ENCODE measurements around the gene HCFC1R1. TPM values are rescaled to one million over a fixed set of nuclear protein-coding genes. Genes with fewer than 3 reads are reported as not detected.

Gene HCFC1R1
- total RNA-seq, 1 donor from 2014 or later: 133 TPM

DNA sequence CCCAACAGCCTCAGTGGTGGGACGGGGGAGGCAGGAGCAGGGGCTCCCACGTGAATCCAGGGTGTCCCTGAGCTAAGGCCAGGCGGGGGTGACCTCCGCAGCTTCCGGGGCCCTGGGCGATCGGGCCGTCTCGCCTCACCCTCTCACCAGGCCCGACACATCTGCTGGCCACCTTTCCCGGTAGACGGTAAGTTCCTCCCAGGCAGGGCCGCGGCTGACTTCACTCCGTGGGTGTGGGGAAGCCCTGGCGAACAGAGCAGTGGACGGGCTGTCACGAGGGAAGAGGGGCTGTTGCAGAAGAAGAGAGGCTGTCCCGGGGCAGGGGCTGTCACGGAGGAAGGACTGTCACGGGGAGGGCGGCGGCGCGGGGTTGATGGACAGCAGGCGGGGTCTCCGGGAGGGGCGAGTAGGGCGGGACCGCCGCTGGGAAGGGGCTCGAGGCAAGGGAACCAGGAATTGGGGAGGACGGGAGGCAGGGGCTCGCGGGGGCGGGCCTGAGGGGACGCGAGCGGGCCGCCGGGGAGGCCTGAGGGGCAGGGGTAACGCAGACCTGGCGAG is 44.0 kb downstream of the HCFC1R1 start:
- Mint-ChIP-seq H3K36me3 (ENCODE audit: unreplicated experiment) (no peaks in the 10 kb centered on the region), H3K27ac (ENCODE audit: unreplicated experiment) (peak overlapping the region; percentile 27), H3K9me3 (ENCODE audit: unreplicated experiment) (no peaks in the 10 kb centered on the region), H3K4me1 (ENCODE audit: unreplicated experiment) (peaks cover 15% of the 10 kb centered on the region), H3K4me3 (ENCODE audit: unreplicated experiment) (peak overlapping the region; percentile 75), H3K27me3 (ENCODE audit: unreplicated experiment) (no peaks in the 10 kb centered on the region)
- DNase-seq (ENCODE audit: extremely low spot score, unreplicated experiment): no peak
- TF ChIP-seq, protein P1, sequence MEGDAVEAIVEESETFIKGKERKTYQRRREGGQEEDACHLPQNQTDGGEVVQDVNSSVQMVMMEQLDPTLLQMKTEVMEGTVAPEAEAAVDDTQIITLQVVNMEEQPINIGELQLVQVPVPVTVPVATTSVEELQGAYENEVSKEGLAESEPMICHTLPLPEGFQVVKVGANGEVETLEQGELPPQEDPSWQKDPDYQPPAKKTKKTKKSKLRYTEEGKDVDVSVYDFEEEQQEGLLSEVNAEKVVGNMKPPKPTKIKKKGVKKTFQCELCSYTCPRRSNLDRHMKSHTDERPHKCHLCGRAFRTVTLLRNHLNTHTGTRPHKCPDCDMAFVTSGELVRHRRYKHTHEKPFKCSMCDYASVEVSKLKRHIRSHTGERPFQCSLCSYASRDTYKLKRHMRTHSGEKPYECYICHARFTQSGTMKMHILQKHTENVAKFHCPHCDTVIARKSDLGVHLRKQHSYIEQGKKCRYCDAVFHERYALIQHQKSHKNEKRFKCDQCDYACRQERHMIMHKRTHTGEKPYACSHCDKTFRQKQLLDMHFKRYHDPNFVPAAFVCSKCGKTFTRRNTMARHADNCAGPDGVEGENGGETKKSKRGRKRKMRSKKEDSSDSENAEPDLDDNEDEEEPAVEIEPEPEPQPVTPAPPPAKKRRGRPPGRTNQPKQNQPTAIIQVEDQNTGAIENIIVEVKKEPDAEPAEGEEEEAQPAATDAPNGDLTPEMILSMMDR (IDR thresholded peaks at IDR 0.05): no peak

DNA sequence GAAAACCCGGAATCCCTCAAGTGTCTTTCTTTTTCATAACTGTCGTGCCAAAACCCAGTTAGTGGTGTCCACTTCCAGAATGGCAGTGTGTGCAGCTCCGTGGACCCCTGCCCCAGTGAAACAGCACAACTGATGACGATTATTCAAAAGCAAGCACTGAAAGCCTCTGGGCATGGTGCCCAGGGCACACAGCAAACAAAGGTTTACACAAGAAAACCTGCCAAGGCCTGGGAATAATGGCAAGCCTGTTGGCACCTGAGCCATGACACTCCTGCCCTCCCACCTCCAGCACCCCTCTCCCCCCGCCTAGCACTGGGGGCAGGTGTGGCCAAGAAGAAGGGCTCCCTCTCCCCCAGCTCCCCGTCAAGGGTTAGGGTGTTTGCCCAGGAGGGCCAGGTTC is 46.3 kb downstream of the HCFC1R1 start:
- no peaks in the 10 kb centered on the region for H3K36me3 Mint-ChIP-seq (ENCODE audit: unreplicated experiment)
- H3K27ac Mint-ChIP-seq (ENCODE audit: unreplicated experiment): no peak overlapping the region
- H3K4me3 Mint-ChIP-seq (ENCODE audit: unreplicated experiment): no peak overlapping the region
- no peaks in the 10 kb centered on the region for H3K27me3 Mint-ChIP-seq (ENCODE audit: unreplicated experiment)
- peaks cover 12% of the 10 kb centered on the region for H3K4me1 Mint-ChIP-seq (ENCODE audit: unreplicated experiment)
- DNase-seq (ENCODE audit: extremely low spot score, unreplicated experiment): no peak
- H3K9me3 Mint-ChIP-seq (ENCODE audit: unreplicated experiment): no peaks in the 10 kb centered on the region
- TF ChIP-seq, protein P1 (IDR thresholded peaks at IDR 0.05): no peak

DNA sequence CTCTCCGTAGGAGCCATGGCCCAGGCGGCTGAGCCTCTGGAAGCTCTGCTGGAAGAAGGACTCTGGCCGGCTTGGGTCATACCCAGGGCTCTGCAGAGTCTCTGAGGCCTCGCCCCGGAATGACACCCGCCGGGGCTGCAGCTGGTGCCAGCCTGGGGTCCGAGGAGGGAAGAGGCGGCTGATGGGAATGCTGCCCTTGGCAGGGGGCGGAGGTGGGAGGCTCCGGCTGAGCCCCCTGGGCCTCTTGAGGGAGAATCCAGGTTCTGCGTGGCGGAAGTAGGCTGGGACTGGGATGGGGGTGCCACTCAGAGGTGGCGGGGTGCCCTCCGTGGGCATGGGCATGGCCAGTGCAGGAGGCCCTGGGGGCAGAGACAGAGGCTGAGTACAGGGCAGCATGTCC is 47.1 kb downstream of the HCFC1R1 start:
- H3K9me3 Mint-ChIP-seq (ENCODE audit: unreplicated experiment): no peaks in the 10 kb centered on the region
- peaks cover 15% of the 10 kb centered on the region for H3K4me1 Mint-ChIP-seq (ENCODE audit: unreplicated experiment)
- no peaks in the 10 kb centered on the region for H3K27me3 Mint-ChIP-seq (ENCODE audit: unreplicated experiment)
- TF ChIP-seq, protein P1 (IDR thresholded peaks at IDR 0.05): no peak
- DNase-seq (ENCODE audit: extremely low spot score, unreplicated experiment): no peak
- H3K4me3 Mint-ChIP-seq (ENCODE audit: unreplicated experiment): no peak overlapping the region
- no peak overlapping the region for H3K27ac Mint-ChIP-seq (ENCODE audit: unreplicated experiment)
- H3K36me3 Mint-ChIP-seq (ENCODE audit: unreplicated experiment): no peaks in the 10 kb centered on the region

DNA sequence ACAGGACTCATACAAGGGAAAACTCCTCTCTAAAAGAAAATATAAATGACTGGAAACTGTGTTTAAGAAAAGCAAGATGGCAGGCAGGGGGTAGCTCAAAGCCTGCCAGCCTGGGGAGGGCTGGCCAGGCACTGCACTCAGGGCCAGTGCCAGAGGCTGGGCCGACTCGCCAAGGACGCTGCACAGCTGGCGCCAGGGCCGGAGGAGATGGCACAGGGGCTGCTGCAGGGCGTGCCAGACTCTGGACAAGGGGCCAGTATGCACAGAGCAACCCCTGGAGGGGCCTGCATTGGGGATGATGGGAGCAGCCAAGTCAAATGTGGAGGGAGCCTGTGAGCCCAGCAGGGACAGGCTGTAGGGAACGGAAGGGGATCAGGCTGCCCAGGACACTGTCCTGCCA is 47.5 kb downstream of the HCFC1R1 start:
- no peaks in the 10 kb centered on the region for H3K9me3 Mint-ChIP-seq (ENCODE audit: unreplicated experiment)
- TF ChIP-seq, protein P1 (IDR thresholded peaks at IDR 0.05): no peak
- H3K4me3 Mint-ChIP-seq (ENCODE audit: unreplicated experiment): no peak overlapping the region
- no peaks in the 10 kb centered on the region for H3K27me3 Mint-ChIP-seq (ENCODE audit: unreplicated experiment)
- no peaks in the 10 kb centered on the region for H3K36me3 Mint-ChIP-seq (ENCODE audit: unreplicated experiment)
- H3K27ac Mint-ChIP-seq (ENCODE audit: unreplicated experiment): no peak overlapping the region
- H3K4me1 Mint-ChIP-seq (ENCODE audit: unreplicated experiment): peaks cover 11% of the 10 kb centered on the region
- no peak for DNase-seq (ENCODE audit: extremely low spot score, unreplicated experiment)

DNA sequence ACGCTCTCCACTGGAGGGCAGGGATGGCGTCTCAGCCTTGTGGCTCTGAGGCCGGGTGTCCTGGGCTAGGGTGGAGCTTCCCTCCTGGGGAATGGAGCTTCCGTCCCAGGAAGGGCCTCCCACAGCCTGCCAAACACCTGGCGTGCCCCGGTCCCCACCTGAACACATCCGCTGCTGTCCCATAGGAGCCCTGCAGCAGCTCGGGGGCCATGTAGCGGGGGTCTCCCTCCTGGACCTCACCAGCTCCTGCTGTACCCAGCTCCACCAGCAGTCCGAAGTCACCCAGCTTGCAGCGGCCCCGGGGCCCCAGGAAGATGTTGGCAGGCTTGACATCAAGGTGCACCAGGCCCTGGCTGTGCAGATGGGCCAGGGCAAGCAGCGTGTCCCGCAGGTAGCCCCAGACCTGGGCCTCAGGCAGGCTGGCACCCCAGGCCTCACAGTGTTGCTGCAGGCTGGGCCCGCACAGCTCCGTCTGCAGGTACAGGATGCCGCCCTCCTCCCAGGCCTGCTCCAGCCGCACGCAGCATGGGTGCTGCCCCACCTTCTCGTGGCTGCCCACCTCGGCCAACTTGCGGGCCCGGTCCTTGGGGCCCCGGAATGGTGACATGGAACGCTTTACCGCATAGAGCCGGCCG is 48.5 kb downstream of the HCFC1R1 start:
- no peak overlapping the region for H3K4me3 Mint-ChIP-seq (ENCODE audit: unreplicated experiment)
- H3K9me3 Mint-ChIP-seq (ENCODE audit: unreplicated experiment): no peaks in the 10 kb centered on the region
- peaks cover 12% of the 10 kb centered on the region for H3K4me1 Mint-ChIP-seq (ENCODE audit: unreplicated experiment)
- DNase-seq (ENCODE audit: extremely low spot score, unreplicated experiment): no peak
- H3K36me3 Mint-ChIP-seq (ENCODE audit: unreplicated experiment): no peaks in the 10 kb centered on the region
- H3K27ac Mint-ChIP-seq (ENCODE audit: unreplicated experiment): no peak overlapping the region
- no peaks in the 10 kb centered on the region for H3K27me3 Mint-ChIP-seq (ENCODE audit: unreplicated experiment)
- TF ChIP-seq, protein P1 (IDR thresholded peaks at IDR 0.05): no peak
